H1 (cell line): Measurements from ENCODE around the gene GLMP. TPM values are rescaled to one million over a fixed set of nuclear protein-coding genes. Genes with fewer than 3 reads are reported as not detected.

ENCODE experiments used
- CTCF ChIA-PET: fragments of 300-600 bp; sonication (Branson Sonifier 250); formaldehyde crosslinking; loops from one replicate; lab custom pipeline; 2021; ENCODE audit not compliant: partially characterized antibody; lab: Charles Lee
- POLR2A ChIA-PET: fragments of 300-600 bp; sonication (Branson Sonifier 250); formaldehyde crosslinking; loops from one replicate; lab custom pipeline; 2021; ENCODE audit warnings: inconsistent platforms; ENCODE audit not compliant: partially characterized antibody; lab: Charles Lee
- DNase-seq, 2 experiments: peaks; one replicate each; pipeline versions ENCODE4 v3.0.0 to v3.0.0-alpha.2; 2010 to 2022; ENCODE audit warnings: low spot score in 2 of 2, low read depth in 1 of 2, mixed read lengths in 1 of 2
- FAIRE-seq: peaks from 2 replicates; lab custom pipeline; 2011; peaks lifted over from hg19 to GRCh38; lab: Jason Lieb, UNC
- H2AFZ ChIP-seq: 2 replicates; pipeline ENCODE4 v1.8.1; 2012; ENCODE audit warnings: low read length, inconsistent platforms
- H2AK5ac ChIP-seq: 2 replicates; pipeline ENCODE4 v1.6.1; 2013; ENCODE audit warnings: low read depth, low read length
- H2BK120ac ChIP-seq: replicated peaks from 2 replicates; pipeline ENCODE3; 2013; ENCODE audit warnings: low read depth, low read length, inconsistent platforms
- H2BK12ac ChIP-seq: 2 replicates; pipeline ENCODE4 v1.6.1; 2013; ENCODE audit warnings: low read depth, low read length
- H2BK15ac ChIP-seq: 2 replicates; pipeline ENCODE4 v1.6.1; 2013; ENCODE audit warnings: low read length
- H2BK20ac ChIP-seq: 2 replicates; pipeline ENCODE4 v1.6.1; 2013; ENCODE audit warnings: low read length
- H2BK5ac ChIP-seq: 2 replicates; pipeline ENCODE4 v1.6.1; 2013; ENCODE audit warnings: low read depth, low read length
- H3K14ac ChIP-seq: 2 replicates; pipeline ENCODE4 v1.6.1; 2013; ENCODE audit warnings: inconsistent platforms; ENCODE audit not compliant: insufficient read length
- H3K18ac ChIP-seq: 2 replicates; pipeline ENCODE4 v1.6.1; 2013; ENCODE audit warnings: low read length; ENCODE audit errors: extremely low read depth
- H3K23ac ChIP-seq: 2 replicates; pipeline ENCODE4 v1.6.1; 2013; ENCODE audit warnings: inconsistent platforms; ENCODE audit not compliant: insufficient read length
- H3K23me2 ChIP-seq: 2 replicates; pipeline ENCODE4 v1.6.1; 2013; ENCODE audit warnings: low read depth, low read length
- H3K27ac ChIP-seq: 2 replicates; pipeline ENCODE4 v1.6.1; 2011; ENCODE audit warnings: low read depth, low read length, inconsistent platforms
- H3K27me3 ChIP-seq, 4 experiments: replicated peaks in 1 of 4; 1 replicate in 1 of 4; 2 replicates in 3 of 4; pipeline versions ENCODE4 v1.6.1 to v1.8.1; 2011 to 2013; ENCODE audit warnings: low read length in 3 of 4, mild to moderate bottlenecking in 3 of 4, inconsistent platforms in 2 of 4, mixed read lengths in 2 of 4, moderate library complexity in 1 of 4; ENCODE audit not compliant: control insufficient read depth in 3 of 4, insufficient read depth in 3 of 4; ENCODE audit errors: extremely low read depth in 1 of 4
- H3K36me3 ChIP-seq, 4 experiments: 2 replicates each; pipeline versions ENCODE4 v1.6.1 to v1.8.1; 2011 to 2013; ENCODE audit warnings: mild to moderate bottlenecking in 4 of 4, low read length in 3 of 4, moderate library complexity in 2 of 4, control low read depth in 1 of 4, inconsistent platforms in 1 of 4; ENCODE audit not compliant: insufficient read depth in 4 of 4, control insufficient read depth in 2 of 4
- H3K4ac ChIP-seq: replicated peaks from 2 replicates; pipeline ENCODE3; 2013; ENCODE audit warnings: low read length, low read depth, mixed read lengths, inconsistent platforms; ENCODE audit not compliant: insufficient read length
- H3K4me1 ChIP-seq, 4 experiments: replicated peaks in 1 of 4; 1 replicate in 1 of 4; 2 replicates in 3 of 4; pipeline versions ENCODE4 v1.6.1 to v1.8.1; 2011 to 2013; ENCODE audit warnings: low read length in 3 of 4, inconsistent platforms in 2 of 4, mixed read lengths in 1 of 4; ENCODE audit not compliant: insufficient read depth in 4 of 4, control insufficient read depth in 3 of 4
- H3K4me2 ChIP-seq, 2 experiments: 2 replicates each; pipeline versions ENCODE4 v1.6.1 to v1.8.1; 2011 to 2013; ENCODE audit warnings: low read depth in 2 of 2, low read length in 2 of 2, control low read depth in 1 of 2, inconsistent platforms in 1 of 2, mild to moderate bottlenecking in 1 of 2; ENCODE audit not compliant: insufficient read depth in 1 of 2
- H3K4me3 ChIP-seq, 4 experiments: fragments of 200-600, 300-600 bp in 1 of 4; sonication (generic), shearing (Covaris generic), sonication (Bioruptor Twin) in 1 of 4; 2 replicates each; pipeline versions ENCODE4 v1.5.1 to v1.8.1; 2011 to 2016; ENCODE audit warnings: low read length in 4 of 4, low read depth in 3 of 4, control low read depth in 2 of 4, inconsistent platforms in 2 of 4, mild to moderate bottlenecking in 2 of 4, mixed read lengths in 1 of 4, moderate library complexity in 1 of 4; ENCODE audit not compliant: insufficient read depth in 2 of 4; ENCODE audit errors: extremely low read depth in 1 of 4
- H3K56ac ChIP-seq: replicated peaks from 2 replicates; pipeline ENCODE3; 2013; ENCODE audit warnings: low read depth, mild to moderate bottlenecking, mixed read lengths, low read length, inconsistent platforms; ENCODE audit not compliant: insufficient read length
- H3K79me1 ChIP-seq: 2 replicates; pipeline ENCODE4 v1.6.1; 2013; ENCODE audit warnings: low read depth, low read length, control low read depth
- H3K79me2 ChIP-seq, 2 experiments: 2 replicates each; pipeline versions ENCODE4 v1.6.1 to v1.8.1; 2012 to 2013; ENCODE audit warnings: low read length in 2 of 2, mild to moderate bottlenecking in 2 of 2, inconsistent platforms in 1 of 2; ENCODE audit not compliant: insufficient read depth in 2 of 2, control insufficient read depth in 1 of 2
- H3K9ac ChIP-seq, 4 experiments: replicated peaks in 1 of 4; 1 replicate in 1 of 4; 2 replicates in 3 of 4; pipeline versions ENCODE4 v1.6.1 to v1.8.1; 2011 to 2013; ENCODE audit warnings: low read depth in 3 of 4, low read length in 3 of 4, control low read depth in 2 of 4, mild to moderate bottlenecking in 2 of 4, moderate library complexity in 2 of 4, inconsistent platforms in 1 of 4; ENCODE audit errors: extremely low read depth in 1 of 4
- H3K9me3 ChIP-seq, 2 experiments: 2 replicates each; pipeline versions ENCODE4 v1.6.1 to v1.8.1; 2012 to 2013; ENCODE audit warnings: mild to moderate bottlenecking in 2 of 2, moderate library complexity in 2 of 2, control low read depth in 1 of 2, inconsistent platforms in 1 of 2, low read depth in 1 of 2, low read length in 1 of 2, mixed read lengths in 1 of 2; ENCODE audit not compliant: insufficient read depth in 2 of 2
- H4K20me1 ChIP-seq, 2 experiments: replicated peaks in 1 of 2; 2 replicates each; pipeline versions ENCODE3 to v1.8.1; 2011 to 2013; ENCODE audit warnings: inconsistent platforms in 2 of 2, low read length in 2 of 2, mild to moderate bottlenecking in 1 of 2; ENCODE audit not compliant: insufficient read depth in 2 of 2, control insufficient read depth in 1 of 2
- H4K5ac ChIP-seq: 2 replicates; pipeline ENCODE4 v1.6.1; 2013; ENCODE audit warnings: low read length, low read depth, mixed read lengths, inconsistent platforms; ENCODE audit not compliant: insufficient read length
- H4K8ac ChIP-seq: 2 replicates; pipeline ENCODE4 v1.8.0; 2013; ENCODE audit warnings: mild to moderate bottlenecking, moderate library complexity, low read length, inconsistent platforms; ENCODE audit not compliant: insufficient read depth; ENCODE audit errors: extremely low read depth
- H4K91ac ChIP-seq: replicated peaks from 2 replicates; pipeline ENCODE3; 2013; ENCODE audit warnings: low read length, mixed read lengths, inconsistent platforms; ENCODE audit not compliant: insufficient read length
- MAX ChIP-seq: IDR thresholded peaks from 2 replicates; pipeline ENCODE4 v1.6.1; 2012; ENCODE audit warnings: inconsistent platforms
- POLR2A ChIP-seq, 2 experiments: IDR thresholded peaks; 1 replicate in 1 of 2; 2 replicates in 1 of 2; pipeline ENCODE4 v1.6.1; 2011; ENCODE audit warnings: low read depth in 2 of 2, low read length in 2 of 2, mild to moderate bottlenecking in 2 of 2; ENCODE audit errors: control extremely low read depth in 1 of 2
- POLR2AphosphoS5 ChIP-seq: IDR thresholded peaks from 2 replicates; pipeline ENCODE4 v1.6.1; 2011; ENCODE audit warnings: low read depth, low read length
- WGBS, 2 experiments: shearing (Covaris generic) in 1 of 2; methylation state at CpG; one replicate each; pipeline versions ENCODE4 v1.1.6 to v1.1.7; 2013 to 2015; ENCODE audit warnings: low lambda C conversion rate in 2 of 2, mixed read lengths in 2 of 2, inconsistent platforms in 1 of 2, low coverage in 1 of 2, missing lambda C conversion rate in 1 of 2; ENCODE audit not compliant: insufficient replicate concordance in 2 of 2, insufficient coverage in 1 of 2, insufficient read length in 1 of 2; ENCODE audit errors: extremely low coverage in 1 of 2, missing lambda C conversion rate in 1 of 2; 5-methylcytosine and 5-hydroxymethylcytosine counted together
- polyA plus RNA-seq, 7 experiments: library from polyadenylated mRNA; depleted of rRNA in 3 of 7; stranded (reverse) in 5 of 7; unstranded in 2 of 7; fragments of >200 nt in 5 of 7; fragments of 200-250 nt in 2 of 7; gene quantifications; 1 replicate in 5 of 7; 2 replicates in 1 of 7; 4 replicates in 1 of 7; pipeline versions ENCODE4 v1.2.1 to v1.2.3, GENCODE V29; 2011 to 2013; ENCODE audit warnings: missing spikeins in 2 of 7, mixed read lengths in 2 of 7
- total RNA-seq: library from RNA; stranded (reverse); fragmentation: NEBNext Ultra II Directional; extraction: Animal tissue kit (Norgen Biotek cat#: 25700); gene quantifications from 2 replicates; pipeline ENCODE4 v1.2.1, GENCODE V29; 2021

The GLMP gene
- total and polyA plus RNA-seq, 2 of the 8 experiments (the other 6 are each of a cell fraction or from before 2014, with no cell fraction given) = 48.1 to 59.5 TPM

GRCh38 chr1:156246781-156247459 is 48.6 kb downstream of the GLMP start:
- no peak overlapping the region for H3K27ac ChIP-seq
- no peak overlapping the region for H2BK5ac ChIP-seq
- no peaks in the 10 kb centered on the region for H3K23me2 ChIP-seq
- no peak overlapping the region for H4K8ac ChIP-seq
- H3K79me2 ChIP-seq = no peaks in the 10 kb centered on the region
- no peak overlapping the region for H2BK120ac ChIP-seq
- H3K4me3 ChIP-seq = no peak overlapping the region
- H2AFZ ChIP-seq = no peak overlapping the region
- no peaks in the 10 kb centered on the region for H3K9me3 ChIP-seq
- no peaks in the 10 kb centered on the region for H3K27me3 ChIP-seq
- H3K14ac ChIP-seq = no peak overlapping the region
- FAIRE-seq (no peak), DNase-seq (peak in 1 of 2 experiments; percentile 63)
- H3K23ac ChIP-seq = no peak overlapping the region
- no peak overlapping the region for H4K5ac ChIP-seq
- no peak overlapping the region for H3K4ac ChIP-seq
- WGBS, 2 experiments = 90% methylated on average over 16 of the region's 16 CpGs; no CpG with 5 or more reads in 1 of the 2 experiments
- H2BK20ac ChIP-seq = no peak overlapping the region
- ChIA-PET POLR2A (interaction anchor here (0.6 to 11.8 kb wide), 21 partner anchors 10 to 171 kb away, joined by 3 to 102 read pairs (median 5); partner anchors contain the start of genes PMF1, SMG5 and TMEM79), CTCF (interaction anchor here (0.8 to 47.2 kb wide), 10 partner anchors 11 to 113 kb away, joined by 3 to 1265 read pairs (median 4); partner anchors contain the start of genes CCT3, SEMA4A and TSACC)
- peaks cover 11 to 30% (median 20%) of the 10 kb centered on the region in 4 experiments for H3K36me3 ChIP-seq
- H2BK12ac ChIP-seq = no peak overlapping the region
- H2BK15ac ChIP-seq = 0 out of 2 replicates have a peak overlapping the region, but pooled peaks have one; percentile 8
- H3K4me2 ChIP-seq = no peak overlapping the region; a peak in 1 of 4 replicates
- H4K20me1 ChIP-seq = peaks cover 2 to 9% of the 10 kb centered on the region in 2 experiments
- no peak overlapping the region for H2AK5ac ChIP-seq
- no peak overlapping the region for H3K9ac ChIP-seq
- H3K18ac ChIP-seq = peak overlapping the region; percentile 48
- H3K56ac ChIP-seq = no peak overlapping the region
- H4K91ac ChIP-seq = no peak overlapping the region
- peaks cover 0 to 16% (median 9%) of the 10 kb centered on the region in 4 experiments for H3K4me1 ChIP-seq
- peak in 1 of 2 experiments; percentile 44; a peak in 1 of 3 replicates for TF ChIP-seq POLR2A (IDR thresholded peaks at IDR 0.05; ENCODE audit: control extremely low read depth in 1 of 2, low read depth in 2 of 2, low read length in 2 of 2)
- TF ChIP-seq MAX = no peak
- TF ChIP-seq POLR2AphosphoS5 = peak; percentile 63; the same call in 1 of the 2 replicates
- 0 out of 2 replicates have a peak, but pooled peaks cover 2% of the 10 kb centered on the region for H3K79me1 ChIP-seq
